Suprapubic skin (tissue), 3 donors: ENCODE data around the gene SOX6.

Experiments used
- CTCF ChIP-seq, 2 donors: fragments of 200-600 bp in 1 of 2; fragments of 450-650 bp in 1 of 2; sonication (generic) in 1 of 2; IDR thresholded peaks; one replicate each; pipeline ENCODE4 v1.5.1; 2016 to 2019; ENCODE audit warnings: antibody characterized with exemption in 2 of 2, mild to moderate bottlenecking in 1 of 2, moderate library complexity in 1 of 2
- POLR2A ChIP-seq, 2 donors: fragments of 450-650 bp; IDR thresholded peaks; one replicate each; pipeline ENCODE4 v1.6.1; 2017; ENCODE audit warnings: antibody characterized with exemption in 2 of 2, mild to moderate bottlenecking in 2 of 2, moderate library complexity in 2 of 2

- no peak for TF ChIP-seq CTCF (IDR thresholded peaks at IDR 0.05)
- TF ChIP-seq POLR2A (IDR thresholded peaks at IDR 0.05): no peak
Measured at GRCh38 chr11:16261836-16262644, 94.3 kb downstream of the SOX6 start.
